H9 (cell line): ENCODE data around the gene MYO18A. TPM values are rescaled to one million over a fixed set of nuclear protein-coding genes. Genes with fewer than 3 reads are reported as not detected.
A peak's percentile ranks its signal among the peaks of the same experiment; 100 is the strongest.

Experiments
- DNase-seq: peaks from one replicate; pipeline ENCODE4 v3.0.0-alpha.2; 2017
- H2AFZ ChIP-seq: one replicate; pipeline ENCODE4 v1.6.1; 2013; ENCODE audit warnings: mild to moderate bottlenecking, low read length, control low read depth, moderate library complexity
- H2AK5ac ChIP-seq: 2 replicates; pipeline ENCODE4 v1.6.1; 2013; ENCODE audit warnings: low read length, control low read depth, mixed read lengths; ENCODE audit not compliant: insufficient read length
- H2BK120ac ChIP-seq: one replicate; pipeline ENCODE4 v1.6.1; 2013; ENCODE audit warnings: low read depth, mild to moderate bottlenecking, low read length, control low read depth, inconsistent platforms; ENCODE audit not compliant: poor library complexity, severe bottlenecking
- H2BK12ac ChIP-seq: 2 replicates; pipeline ENCODE4 v1.6.1; 2013; ENCODE audit warnings: low read length, control low read depth, mixed read lengths, low read depth; ENCODE audit not compliant: insufficient read length
- H2BK15ac ChIP-seq: 2 replicates; pipeline ENCODE4 v1.6.1; 2013; ENCODE audit warnings: low read depth, low read length, control low read depth
- H2BK20ac ChIP-seq: one replicate; pipeline ENCODE4 v1.6.1; 2013; ENCODE audit warnings: low read depth, mild to moderate bottlenecking, low read length, control low read depth, inconsistent platforms; ENCODE audit not compliant: poor library complexity, severe bottlenecking
- H2BK5ac ChIP-seq: 2 replicates; pipeline ENCODE4 v1.6.1; 2013; ENCODE audit warnings: low read length, control low read depth, mixed read lengths; ENCODE audit not compliant: insufficient read length
- H3K14ac ChIP-seq: 2 replicates; pipeline ENCODE4 v1.6.1; 2013; ENCODE audit warnings: low read length, control low read depth; ENCODE audit not compliant: insufficient read depth
- H3K18ac ChIP-seq: 2 replicates; pipeline ENCODE4 v1.6.1; 2013; ENCODE audit warnings: low read depth, mild to moderate bottlenecking, mixed read lengths, low read length, control low read depth; ENCODE audit not compliant: insufficient read length
- H3K23ac ChIP-seq: 2 replicates; pipeline ENCODE4 v1.6.1; 2013; ENCODE audit warnings: low read length, control low read depth, mixed read lengths, low read depth; ENCODE audit not compliant: insufficient read length
- H3K23me2 ChIP-seq: 2 replicates; pipeline ENCODE4 v1.6.1; 2013; ENCODE audit warnings: low read depth, mild to moderate bottlenecking, mixed read lengths, low read length, control low read depth; ENCODE audit not compliant: insufficient read length, poor library complexity, severe bottlenecking
- H3K27ac ChIP-seq: 2 replicates; pipeline ENCODE4 v1.5.1; 2013; ENCODE audit warnings: low read length, control low read depth, mixed read lengths, low read depth; ENCODE audit not compliant: insufficient read length
- H3K27me3 ChIP-seq: 2 replicates; pipeline ENCODE4 v1.6.1; 2013; ENCODE audit warnings: low read length, control low read depth, inconsistent platforms; ENCODE audit not compliant: insufficient read depth
- H3K4ac ChIP-seq: 2 replicates; pipeline ENCODE4 v1.6.1; 2013; ENCODE audit warnings: low read depth, mild to moderate bottlenecking, control low read depth, inconsistent platforms, low read length, moderate library complexity
- H3K4me1 ChIP-seq: 2 replicates; pipeline ENCODE4 v1.6.1; 2013; ENCODE audit warnings: low read length, control low read depth, inconsistent platforms; ENCODE audit not compliant: insufficient read depth
- H3K4me2 ChIP-seq: 2 replicates; pipeline ENCODE4 v1.6.1; 2013; ENCODE audit warnings: low read length, control low read depth, mixed read lengths; ENCODE audit not compliant: insufficient read length, insufficient read depth
- H3K56ac ChIP-seq: 2 replicates; pipeline ENCODE4 v1.6.1; 2013; ENCODE audit warnings: low read depth, mild to moderate bottlenecking, mixed read lengths, low read length, control low read depth; ENCODE audit not compliant: insufficient read length
- H3K79me1 ChIP-seq: 2 replicates; pipeline ENCODE4 v1.6.1; 2013; ENCODE audit warnings: low read depth, mild to moderate bottlenecking, moderate library complexity, low read length, control low read depth, inconsistent platforms; ENCODE audit not compliant: insufficient read depth, poor library complexity, severe bottlenecking
- H3K79me2 ChIP-seq: 2 replicates; pipeline ENCODE4 v1.6.1; 2013; ENCODE audit warnings: low read length, control low read depth, inconsistent platforms; ENCODE audit not compliant: insufficient read depth
- H3K9ac ChIP-seq: 2 replicates; pipeline ENCODE4 v1.6.1; 2013; ENCODE audit warnings: low read length, control low read depth, mixed read lengths; ENCODE audit not compliant: insufficient read length; ENCODE audit errors: extremely low read depth
- H3K9me3 ChIP-seq: one replicate; pipeline ENCODE4 v1.6.1; 2013; ENCODE audit warnings: low read depth, low read length, inconsistent platforms; ENCODE audit not compliant: control insufficient read depth
- H3T11ph ChIP-seq: one replicate; pipeline ENCODE4 v1.6.1; 2013; ENCODE audit warnings: mild to moderate bottlenecking, low read length, control low read depth, inconsistent platforms
- H4K20me1 ChIP-seq: one replicate; pipeline ENCODE4 v1.6.1; 2013; ENCODE audit not compliant: control insufficient read depth, insufficient read length, insufficient read depth
- H4K5ac ChIP-seq: 2 replicates; pipeline ENCODE4 v1.6.1; 2013; ENCODE audit warnings: low read depth, mild to moderate bottlenecking, mixed read lengths, low read length, control low read depth; ENCODE audit not compliant: insufficient read length
- H4K8ac ChIP-seq: replicated peaks from 2 replicates; pipeline ENCODE4 v1.6.1; 2013; ENCODE audit warnings: low read length, control low read depth, mixed read lengths, low read depth; ENCODE audit not compliant: insufficient read length
- H4K91ac ChIP-seq: 2 replicates; pipeline ENCODE4 v1.6.1; 2013; ENCODE audit warnings: low read depth, mild to moderate bottlenecking, moderate library complexity, mixed read lengths, low read length, control low read depth; ENCODE audit not compliant: insufficient read length
- H3K27ac Mint-ChIP-seq, 3 experiments: 2 replicates in 2 of 3; 3 replicates in 1 of 3; pipeline ENCODE4 v1.8.0; 2020 to 2021; ENCODE audit warnings: mixed read lengths in 3 of 3, mild to moderate bottlenecking in 1 of 3, moderate library complexity in 1 of 3
- H3K27me3 Mint-ChIP-seq: 2 replicates; pipeline ENCODE4 v1.8.0; 2021; ENCODE audit warnings: low read depth, mild to moderate bottlenecking, moderate library complexity, mixed read lengths
- H3K36me3 Mint-ChIP-seq, 3 experiments: 2 replicates in 2 of 3; 3 replicates in 1 of 3; pipeline ENCODE4 v1.8.0; 2020 to 2021; ENCODE audit warnings: low read depth in 3 of 3, mixed read lengths in 3 of 3; ENCODE audit not compliant: insufficient read depth in 1 of 3
- H3K4me1 Mint-ChIP-seq, 2 experiments: 2 replicates each; pipeline ENCODE4 v1.8.0; 2020; ENCODE audit warnings: mixed read lengths in 2 of 2
- H3K4me3 Mint-ChIP-seq, 2 experiments: 2 replicates in 1 of 2; 3 replicates in 1 of 2; pipeline ENCODE4 v1.8.0; 2020 to 2021; ENCODE audit warnings: mild to moderate bottlenecking in 2 of 2, mixed read lengths in 2 of 2, moderate library complexity in 1 of 2
- H3K9me3 Mint-ChIP-seq, 2 experiments: 2 replicates in 1 of 2; 3 replicates in 1 of 2; pipeline ENCODE4 v1.8.0; 2020; ENCODE audit warnings: mild to moderate bottlenecking in 2 of 2, mixed read lengths in 2 of 2, moderate library complexity in 1 of 2
- WGBS: extraction: QIAGEN DNeasy Blood & Tissue Kit; methylation state at CpG from one replicate; pipeline ENCODE4 v1.1.7; 2013; ENCODE audit warnings: missing lambda C conversion rate, low lambda C conversion rate, mixed read lengths; ENCODE audit not compliant: insufficient read length; ENCODE audit errors: extremely low coverage; 5-methylcytosine and 5-hydroxymethylcytosine counted together
- total RNA-seq: library from RNA; stranded (reverse); gene quantifications from 2 replicates; pipeline ENCODE4 v1.2.1, GENCODE V29; 2021
- TF ChIP-seq, protein P1 (sequence below): fragments of 200-600 bp; sonication (generic); conservative IDR thresholded peaks from 3 replicates; pipeline ENCODE4 v1.8.0; 2021; ENCODE audit warnings: antibody characterized with exemption, mild to moderate bottlenecking

The MYO18A gene
- total RNA-seq, 1 experiment from 2014 or later, result 21.6 TPM

GRCh38 chr17:29114141-29114540, 66.1 kb downstream of the MYO18A start:
- Histone ChIP-seq H3K79me1 (no peaks in the 10 kb centered on the region), H2BK20ac (no peak overlapping the region), H2BK12ac (no peak overlapping the region), H4K20me1 (no peaks in the 10 kb centered on the region), H2BK15ac (no peak overlapping the region), H3K23ac (no peak overlapping the region), H2BK5ac (no peak overlapping the region), H4K5ac (no peak overlapping the region), H3K4me2 (no peak overlapping the region), H3K4ac (no peak overlapping the region), H3K27ac (no peak overlapping the region), H2AFZ (no peak overlapping the region), H2AK5ac (no peak overlapping the region), H2BK120ac (no peak overlapping the region), H3K23me2 (no peaks in the 10 kb centered on the region), H3K27me3 (no peaks in the 10 kb centered on the region), H3K56ac (no peak overlapping the region), H3K18ac (no peak overlapping the region), H3K9ac (no peak overlapping the region), H3K79me2 (no peaks in the 10 kb centered on the region), H4K8ac (no peak overlapping the region), H3K4me1 (no peaks in the 10 kb centered on the region; the same call in 1 of the 2 replicates), H3K9me3 (no peaks in the 10 kb centered on the region), H4K91ac (no peak overlapping the region), H3K14ac (no peak overlapping the region), H3T11ph (no peak overlapping the region)
- Mint-ChIP-seq H3K27me3 (no peaks in the 10 kb centered on the region; the same call in 1 of the 2 replicates), H3K36me3 (peaks cover 0 to 20% (median 6%) of the 10 kb centered on the region in 3 experiments; a peak in 5 of 7 replicates), H3K4me3 (no peak overlapping the region), H3K4me1 (peaks cover 15 to 20% of the 10 kb centered on the region in 2 experiments), H3K9me3 (no peaks in the 10 kb centered on the region; a peak in 2 of 5 replicates), H3K27ac (peak overlapping the region in 1 of 3 experiments; percentile 27; a peak in 3 of 7 replicates)
- no CpG with 5 or more reads among the region's 5 CpGs for WGBS
- no peak for DNase-seq
- TF ChIP-seq, protein P1, sequence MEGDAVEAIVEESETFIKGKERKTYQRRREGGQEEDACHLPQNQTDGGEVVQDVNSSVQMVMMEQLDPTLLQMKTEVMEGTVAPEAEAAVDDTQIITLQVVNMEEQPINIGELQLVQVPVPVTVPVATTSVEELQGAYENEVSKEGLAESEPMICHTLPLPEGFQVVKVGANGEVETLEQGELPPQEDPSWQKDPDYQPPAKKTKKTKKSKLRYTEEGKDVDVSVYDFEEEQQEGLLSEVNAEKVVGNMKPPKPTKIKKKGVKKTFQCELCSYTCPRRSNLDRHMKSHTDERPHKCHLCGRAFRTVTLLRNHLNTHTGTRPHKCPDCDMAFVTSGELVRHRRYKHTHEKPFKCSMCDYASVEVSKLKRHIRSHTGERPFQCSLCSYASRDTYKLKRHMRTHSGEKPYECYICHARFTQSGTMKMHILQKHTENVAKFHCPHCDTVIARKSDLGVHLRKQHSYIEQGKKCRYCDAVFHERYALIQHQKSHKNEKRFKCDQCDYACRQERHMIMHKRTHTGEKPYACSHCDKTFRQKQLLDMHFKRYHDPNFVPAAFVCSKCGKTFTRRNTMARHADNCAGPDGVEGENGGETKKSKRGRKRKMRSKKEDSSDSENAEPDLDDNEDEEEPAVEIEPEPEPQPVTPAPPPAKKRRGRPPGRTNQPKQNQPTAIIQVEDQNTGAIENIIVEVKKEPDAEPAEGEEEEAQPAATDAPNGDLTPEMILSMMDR, result no peak
